Stimulated activated CD4-positive, alpha-beta T cell treated with anti-CD3 and anti-CD28 coated beads, TNF-alpha, amount 100 ng/mL, for 4 hours (primary cell): ENCODE data around the gene RNF112.

Experiments used
- DNase-seq, 3 experiments: peaks; one replicate each; pipeline ENCODE4 v3.0.0-alpha.2; 2020; ENCODE audit warnings: low read depth in 3 of 3

Gene RNF112

DNA sequence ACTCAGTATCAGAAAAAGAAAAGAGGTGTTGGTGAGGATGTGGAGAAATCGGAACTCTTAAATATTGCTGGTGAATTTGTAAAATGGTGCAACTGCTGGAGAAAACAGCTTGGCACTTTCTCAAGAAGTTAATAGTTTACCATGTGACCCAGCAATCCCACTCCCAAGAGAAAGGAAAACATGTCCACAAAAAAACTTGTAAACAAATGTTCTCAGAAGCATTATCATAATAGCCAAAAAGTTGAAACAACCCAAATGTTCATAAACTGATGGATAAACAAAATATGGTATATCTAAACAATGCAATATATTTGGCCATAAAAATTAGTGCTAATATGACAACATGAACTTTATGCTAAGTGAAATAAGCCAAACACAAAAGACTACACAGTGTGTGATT lies 35.3 kb upstream of the RNF112 start:
- no peak for DNase-seq

DNA sequence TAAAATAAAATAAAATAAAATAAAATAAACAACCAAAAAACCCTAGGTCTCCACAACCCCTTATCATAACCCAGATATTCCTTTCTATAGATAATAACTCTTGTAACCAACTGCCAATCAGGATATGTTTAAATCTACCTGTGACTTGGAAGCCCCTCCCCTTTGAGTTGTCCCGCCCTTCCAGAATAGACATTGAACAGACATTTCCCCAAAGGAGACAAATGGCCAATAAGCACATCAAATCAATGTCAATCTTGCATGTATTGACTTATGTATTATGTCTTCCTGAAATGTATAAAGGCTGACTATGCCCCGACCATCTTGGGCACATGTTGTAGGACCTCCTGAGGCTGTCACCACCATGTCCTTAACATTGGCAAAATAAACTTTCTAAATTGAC lies 34.2 kb upstream of the RNF112 start:
- no peak for DNase-seq

DNA sequence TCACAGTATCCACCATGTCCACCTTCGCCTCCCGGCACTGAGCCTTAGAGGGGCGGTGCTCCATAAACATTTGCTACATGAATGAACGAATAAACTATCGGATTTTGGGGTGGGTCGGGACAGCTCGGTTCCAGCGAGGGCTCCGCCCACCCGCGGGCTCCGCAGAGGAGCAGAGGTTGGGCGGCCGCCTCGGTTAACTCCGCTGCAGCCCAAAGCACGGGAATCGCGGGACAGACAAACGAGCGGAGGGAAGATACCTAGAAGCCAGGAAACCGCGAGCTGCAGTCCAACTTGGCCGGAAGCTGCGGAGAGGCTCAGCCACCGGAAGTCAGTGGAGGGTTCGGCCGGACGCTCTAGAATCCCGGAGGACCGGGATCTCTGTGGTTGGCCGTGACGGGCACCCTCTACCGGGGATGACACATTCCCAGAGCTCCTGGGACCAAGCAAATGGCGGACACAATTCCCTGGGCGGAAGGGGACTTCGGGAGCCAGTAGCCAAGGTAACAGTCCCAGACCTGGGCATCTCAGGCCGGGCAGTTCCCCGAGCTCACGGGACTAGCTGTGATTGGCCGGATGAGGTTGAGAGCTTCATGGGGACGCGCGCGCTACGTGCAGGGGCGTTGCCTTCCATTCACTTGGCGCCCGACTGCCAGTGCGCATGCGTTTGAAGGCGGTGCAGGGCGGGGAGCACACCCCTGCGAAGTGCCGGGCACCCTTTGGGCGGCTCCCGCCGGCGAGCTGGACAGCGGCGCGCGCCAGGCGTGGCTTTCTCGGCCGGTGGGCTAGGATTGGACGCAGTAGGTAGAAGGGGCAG lies 33.2 kb upstream of the RNF112 start:
- peak; percentile 81 to 85 (median 83) for DNase-seq

DNA sequence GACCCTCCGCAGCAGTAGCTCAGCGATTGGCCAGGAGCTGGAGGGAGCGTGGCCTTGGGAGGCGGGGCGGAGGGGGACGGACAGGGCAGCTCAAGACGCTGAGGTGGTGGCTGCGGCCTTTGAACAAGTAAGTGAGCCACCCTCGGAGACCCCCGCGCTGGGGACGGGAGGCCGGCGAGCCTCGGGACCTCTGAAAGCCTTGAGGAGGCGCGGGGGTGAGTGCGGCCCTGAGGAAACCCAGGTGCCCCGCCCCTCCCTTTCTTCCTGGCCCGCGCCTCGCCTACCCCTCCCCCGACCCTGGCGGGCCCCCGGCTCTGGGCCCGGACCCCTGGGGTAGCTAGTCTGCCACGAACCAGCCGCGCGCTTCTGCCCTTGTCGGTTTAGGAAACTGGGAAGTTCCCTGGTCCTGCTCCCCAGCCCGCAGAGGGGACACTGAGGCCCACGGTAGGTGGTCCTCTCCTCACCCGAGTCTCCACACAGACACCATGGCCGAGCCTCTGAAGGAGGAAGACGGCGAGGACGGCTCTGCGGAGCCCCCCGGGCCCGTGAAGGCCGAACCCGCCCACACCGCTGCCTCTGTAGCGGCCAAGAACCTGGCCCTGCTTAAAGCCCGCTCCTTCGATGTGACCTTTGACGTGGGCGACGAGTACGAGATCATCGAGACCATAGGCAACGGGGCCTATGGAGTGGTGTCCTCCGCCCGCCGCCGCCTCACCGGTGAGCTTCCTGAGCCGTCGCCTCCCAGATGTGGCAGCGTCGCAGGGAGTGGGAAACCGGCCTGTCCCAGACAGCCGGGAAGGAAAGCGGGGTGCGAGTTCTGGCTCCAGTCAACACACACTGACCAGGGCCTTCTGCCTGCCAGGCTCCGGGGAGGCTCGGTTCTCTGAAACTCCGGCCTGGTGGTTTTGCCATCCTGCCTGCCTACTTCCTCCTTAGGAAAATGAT lies 32.3 kb upstream of the RNF112 start, which contains the start of gene MAPK7:
Gene MAPK7, plus strand, starts transcription at position 83 of the 945 bp plus-strand sequence. Its CDS starts 403 bp downstream, at position 486.
- no peak for DNase-seq

GRCh38 chr17:19379361-19380065 lies 31.5 kb upstream of the RNF112 start:
- no peak for DNase-seq

- no peak for DNase-seq
Measured at GRCh38 chr17:19380481-19381301, 30.3 kb upstream of the RNF112 start.

DNA sequence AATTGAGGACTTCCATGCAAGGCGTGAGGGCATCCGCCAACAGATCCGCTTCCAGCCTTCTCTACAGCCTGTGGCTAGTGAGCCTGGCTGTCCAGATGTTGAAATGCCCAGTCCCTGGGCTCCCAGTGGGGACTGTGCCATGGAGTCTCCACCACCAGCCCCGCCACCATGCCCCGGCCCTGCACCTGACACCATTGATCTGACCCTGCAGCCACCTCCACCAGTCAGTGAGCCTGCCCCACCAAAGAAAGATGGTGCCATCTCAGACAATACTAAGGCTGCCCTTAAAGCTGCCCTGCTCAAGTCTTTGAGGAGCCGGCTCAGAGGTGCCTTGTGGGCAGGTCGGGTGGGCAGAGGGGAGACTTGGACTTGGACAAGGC lies 29.7 kb upstream of the RNF112 start:
- no peak for DNase-seq

DNA sequence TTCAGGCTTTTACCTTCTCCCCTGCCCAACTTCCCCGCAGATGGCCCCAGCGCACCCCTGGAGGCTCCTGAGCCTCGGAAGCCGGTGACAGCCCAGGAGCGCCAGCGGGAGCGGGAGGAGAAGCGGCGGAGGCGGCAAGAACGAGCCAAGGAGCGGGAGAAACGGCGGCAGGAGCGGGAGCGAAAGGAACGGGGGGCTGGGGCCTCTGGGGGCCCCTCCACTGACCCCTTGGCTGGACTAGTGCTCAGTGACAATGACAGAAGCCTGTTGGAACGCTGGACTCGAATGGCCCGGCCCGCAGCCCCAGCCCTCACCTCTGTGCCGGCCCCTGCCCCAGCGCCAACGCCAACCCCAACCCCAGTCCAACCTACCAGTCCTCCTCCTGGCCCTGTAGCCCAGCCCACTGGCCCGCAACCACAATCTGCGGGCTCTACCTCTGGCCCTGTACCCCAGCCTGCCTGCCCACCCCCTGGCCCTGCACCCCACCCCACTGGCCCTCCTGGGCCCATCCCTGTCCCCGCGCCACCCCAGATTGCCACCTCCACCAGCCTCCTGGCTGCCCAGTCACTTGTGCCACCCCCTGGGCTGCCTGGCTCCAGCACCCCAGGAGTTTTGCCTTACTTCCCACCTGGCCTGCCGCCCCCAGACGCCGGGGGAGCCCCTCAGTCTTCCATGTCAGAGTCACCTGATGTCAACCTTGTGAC lies 29.1 kb upstream of the RNF112 start:
- DNase-seq, result no peak

GRCh38 chr17:19382531-19383444 lies 28.2 kb upstream of the RNF112 start:
- DNase-seq, result no peak

DNA sequence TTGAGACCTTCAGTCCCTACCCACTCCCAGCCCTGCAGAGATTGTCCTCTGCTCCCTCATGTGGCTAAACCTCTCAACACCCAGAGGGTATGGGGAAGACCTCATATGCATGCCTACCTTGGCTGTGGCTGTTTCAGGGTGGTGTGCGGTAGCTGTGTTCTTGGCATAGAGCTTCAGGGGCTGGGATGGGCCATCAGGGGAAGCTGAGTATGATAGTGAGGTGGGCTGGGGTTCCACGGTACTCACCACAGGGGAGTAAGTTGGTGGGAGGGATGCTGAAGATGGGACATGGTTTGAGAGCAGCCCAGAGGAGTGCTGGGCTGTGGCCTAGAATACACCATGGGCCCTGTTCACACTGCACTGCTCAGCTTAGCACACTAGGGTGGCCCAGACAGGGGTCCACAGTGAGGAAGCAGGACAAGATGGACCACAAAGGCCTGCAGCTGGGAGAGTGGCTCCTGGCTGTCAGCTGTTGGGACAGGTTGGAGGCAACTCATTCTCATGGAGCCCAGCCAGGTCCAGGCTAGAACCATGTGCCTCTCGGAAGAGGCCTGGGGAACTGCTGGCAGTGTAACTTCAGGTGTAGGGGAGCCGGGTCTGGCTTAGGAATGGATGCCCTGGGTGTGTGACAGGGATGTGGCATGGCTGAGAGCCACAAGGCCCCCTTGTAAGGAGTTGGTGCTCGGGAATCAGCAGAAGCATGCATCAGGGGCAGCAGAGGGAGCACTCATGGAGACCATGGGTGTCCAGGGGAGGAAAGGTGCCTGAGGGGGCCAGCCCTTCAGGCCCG lies 27.2 kb upstream of the RNF112 start:
- DNase-seq, result no peak

GRCh38 chr17:19384723-19385391 lies 26.2 kb upstream of the RNF112 start:
- no peak for DNase-seq

- DNase-seq, result no peak
Measured at GRCh38 chr17:19385521-19385983, 25.5 kb upstream of the RNF112 start.

GRCh38 chr17:19386051-19386929 lies 24.7 kb upstream of the RNF112 start:
- no peak for DNase-seq

- no peak for DNase-seq
Measured at GRCh38 chr17:19386974-19387920, 23.8 kb upstream of the RNF112 start, which contains the start of gene MFAP4. TSS of gene MFAP4 (minus strand) at chr17:19387190. CDS start at chr17:19387155, 35 bp downstream.

- no peak for DNase-seq
Measured at GRCh38 chr17:19387921-19388521, 23.0 kb upstream of the RNF112 start.
